Muscle layer of duodenum (tissue), 2 donors: ENCODE measurements around the gene ARHGAP9.
A peak's percentile ranks its signal among the peaks of the same experiment; 100 is the strongest.

Source experiments
- H3K27ac ChIP-seq: one replicate; pipeline ENCODE4 v1.7.0; 2013; ENCODE audit warnings: mild to moderate bottlenecking, low read length
- H3K27me3 ChIP-seq: one replicate; pipeline ENCODE4 v1.7.0; 2013; ENCODE audit warnings: low read depth, mild to moderate bottlenecking, control low read depth, low read length
- H3K36me3 ChIP-seq, 2 donors: one replicate each; pipeline ENCODE4 v1.7.0; 2013; ENCODE audit warnings: low read length in 2 of 2, control low read depth in 1 of 2, mild to moderate bottlenecking in 1 of 2; ENCODE audit not compliant: insufficient read depth in 2 of 2, control insufficient read depth in 1 of 2
- H3K4me1 ChIP-seq, 2 donors: one replicate each; pipeline ENCODE4 v1.7.0; 2013; ENCODE audit warnings: low read length in 2 of 2, mild to moderate bottlenecking in 2 of 2, control low read depth in 1 of 2, moderate library complexity in 1 of 2; ENCODE audit not compliant: insufficient read depth in 2 of 2, control insufficient read depth in 1 of 2
- H3K4me3 ChIP-seq, 2 donors: one replicate each; pipeline ENCODE4 v1.7.0; 2013; ENCODE audit warnings: low read length in 2 of 2, low read depth in 1 of 2, mild to moderate bottlenecking in 1 of 2
- H3K9me3 ChIP-seq, 2 donors: one replicate each; pipeline ENCODE4 v1.7.0; 2013; ENCODE audit warnings: low read length in 2 of 2, control low read depth in 1 of 2, mild to moderate bottlenecking in 1 of 2; ENCODE audit not compliant: control insufficient read depth in 1 of 2
- donor health status: healthy.

Gene ARHGAP9

GRCh38 chr12:57460841-57461275, 18.8 kb downstream of the ARHGAP9 start:
- H3K4me1 ChIP-seq: peaks cover 3 to 28% of the 10 kb centered on the region in 2 donors
- peak overlapping the region; percentile 84 to 93 for H3K4me3 ChIP-seq
- no peaks in the 10 kb centered on the region for H3K9me3 ChIP-seq
- no peaks in the 10 kb centered on the region for H3K36me3 ChIP-seq
- peaks cover 8% of the 10 kb centered on the region for H3K27me3 ChIP-seq
- no peak overlapping the region for H3K27ac ChIP-seq

- Histone ChIP-seq H3K36me3 (no peaks in the 10 kb centered on the region), H3K4me3 (peak overlapping the region; percentile 33 to 93), H3K9me3 (no peaks in the 10 kb centered on the region), H3K4me1 (peaks cover 3 to 28% of the 10 kb centered on the region in 2 donors), H3K27ac (no peak overlapping the region), H3K27me3 (peaks cover 8% of the 10 kb centered on the region)
Observed at GRCh38 chr12:57460468-57460784, 19.2 kb downstream of the ARHGAP9 start.

- peaks cover 8% of the 10 kb centered on the region for H3K27me3 ChIP-seq
- peaks cover 3 to 28% of the 10 kb centered on the region in 2 donors for H3K4me1 ChIP-seq
- H3K9me3 ChIP-seq: no peaks in the 10 kb centered on the region
- H3K4me3 ChIP-seq: peak within 1 kb of the TSS; percentile 91 to 93
- H3K27ac ChIP-seq: peak within 1 kb of the TSS; percentile 74
- no peaks in the 10 kb centered on the region for H3K36me3 ChIP-seq
Observed at GRCh38 chr12:57459750-57460467, 19.8 kb downstream of the ARHGAP9 start, which contains the start of gene GLI1. Gene GLI1 (plus strand): TSS chr12:57459785. CDS start chr12:57463692, 3,907 bp downstream.

GRCh38 chr12:57459055-57459749, 20.5 kb downstream of the ARHGAP9 start:
- peaks cover 8% of the 10 kb centered on the region for H3K27me3 ChIP-seq
- H3K4me1 ChIP-seq: peaks cover 3 to 28% of the 10 kb centered on the region in 2 donors
- peak overlapping the region; percentile 74 for H3K27ac ChIP-seq
- no peaks in the 10 kb centered on the region for H3K9me3 ChIP-seq
- peak overlapping the region; percentile 91 to 93 for H3K4me3 ChIP-seq
- no peaks in the 10 kb centered on the region for H3K36me3 ChIP-seq

- peaks cover 8% of the 10 kb centered on the region for H3K27me3 ChIP-seq
- H3K36me3 ChIP-seq: no peaks in the 10 kb centered on the region
- H3K4me1 ChIP-seq: peaks cover 3 to 28% of the 10 kb centered on the region in 2 donors
- H3K4me3 ChIP-seq: peak overlapping the region; percentile 91 to 93
- peak overlapping the region; percentile 74 for H3K27ac ChIP-seq
- H3K9me3 ChIP-seq: no peaks in the 10 kb centered on the region
Observed at GRCh38 chr12:57458665-57459054, 21.0 kb downstream of the ARHGAP9 start.

- H3K36me3 ChIP-seq: no peaks in the 10 kb centered on the region
- H3K27me3 ChIP-seq: peaks cover 8% of the 10 kb centered on the region
- H3K27ac ChIP-seq: no peak overlapping the region
- H3K4me3 ChIP-seq: no peak overlapping the region
- no peaks in the 10 kb centered on the region for H3K9me3 ChIP-seq
- peaks cover 3 to 26% of the 10 kb centered on the region in 2 donors for H3K4me1 ChIP-seq
Observed at GRCh38 chr12:57456737-57457490, 22.8 kb downstream of the ARHGAP9 start.

GRCh38 chr12:57456145-57456700, 23.4 kb downstream of the ARHGAP9 start:
- H3K27ac ChIP-seq: no peak overlapping the region
- no peaks in the 10 kb centered on the region for H3K9me3 ChIP-seq
- no peak overlapping the region for H3K4me3 ChIP-seq
- no peaks in the 10 kb centered on the region for H3K36me3 ChIP-seq
- H3K4me1 ChIP-seq: peaks cover 3 to 23% of the 10 kb centered on the region in 2 donors
- peaks cover 5% of the 10 kb centered on the region for H3K27me3 ChIP-seq

GRCh38 chr12:57455374-57456144, 24.1 kb downstream of the ARHGAP9 start:
- Histone ChIP-seq H3K27me3 (no peaks in the 10 kb centered on the region), H3K27ac (no peak overlapping the region), H3K36me3 (no peaks in the 10 kb centered on the region), H3K4me3 (no peak overlapping the region), H3K9me3 (no peaks in the 10 kb centered on the region), H3K4me1 (peaks cover 0 to 17% of the 10 kb centered on the region in 2 donors)

- Histone ChIP-seq H3K27me3 (no peaks in the 10 kb centered on the region), H3K9me3 (no peaks in the 10 kb centered on the region), H3K27ac (no peak within 1 kb of the TSS), H3K36me3 (no peaks in the 10 kb centered on the region), H3K4me1 (peaks cover 0 to 10% of the 10 kb centered on the region in 2 donors), H3K4me3 (no peak within 1 kb of the TSS)
Observed at GRCh38 chr12:57454566-57455373, 24.9 kb downstream of the ARHGAP9 start, which contains the start of gene INHBE. Gene INHBE (plus strand): TSS chr12:57455307. CDS start chr12:57455537, 230 bp downstream.

GRCh38 chr12:57454213-57454565, 25.5 kb downstream of the ARHGAP9 start:
- Histone ChIP-seq H3K4me3 (no peak overlapping the region), H3K27ac (no peak overlapping the region), H3K36me3 (no peaks in the 10 kb centered on the region), H3K9me3 (no peaks in the 10 kb centered on the region), H3K4me1 (peaks cover 0 to 10% of the 10 kb centered on the region in 2 donors), H3K27me3 (no peaks in the 10 kb centered on the region)
